Stimulated activated naive CD4-positive, alpha-beta T cell treated with Interleukin-2 at 50 U/mL for 16 hours (primary cell): ENCODE results near the gene UBR7.

Source experiments
- DNase-seq: peaks from one replicate; lab custom pipeline; 2025; lab: John Stamatoyannopoulos, UW

UBR7 gene

GRCh38 chr14:93249128-93249831 is 42.2 kb downstream of the UBR7 start:
- DNase-seq: no peak

- DNase-seq: no peak
Observed at GRCh38 chr14:93262446-93262845, 55.4 kb downstream of the UBR7 start.

- no peak for DNase-seq
Observed at GRCh38 chr14:93263416-93263815, 56.4 kb downstream of the UBR7 start.

- no peak for DNase-seq
Observed at GRCh38 chr14:93266127-93266526, 59.1 kb downstream of the UBR7 start.

- no peak for DNase-seq
Observed at GRCh38 chr14:93267149-93267711, 60.2 kb downstream of the UBR7 start.

- DNase-seq: no peak
Observed at GRCh38 chr14:93268406-93268805, 61.4 kb downstream of the UBR7 start.

GRCh38 chr14:93269341-93270068 is 62.4 kb downstream of the UBR7 start:
- DNase-seq: no peak

- no peak for DNase-seq
Observed at GRCh38 chr14:93271111-93271510, 64.1 kb downstream of the UBR7 start.

- DNase-seq: no peak
Observed at GRCh38 chr14:93274055-93274806, 67.2 kb downstream of the UBR7 start.

GRCh38 chr14:93276031-93276716 is 69.1 kb downstream of the UBR7 start:
- DNase-seq: no peak
